Pancreas (tissue), 10 donors: ENCODE results near the gene EIF5AL1. TPM values are rescaled to one million over a fixed set of nuclear protein-coding genes. Genes with fewer than 3 reads are reported as not detected.
"Not testable (repeated sequence)": the region's sequence is repeated elsewhere in the genome, so short reads cannot be mapped to it uniquely, and the experiment has no call there.

Source experiments
- ATAC-seq, 4 donors: fragments of 200-7000 bp; cut with Tn5 transposase; one replicate each; pipeline versions ENCODE4 v1.8.0 to v1.9.1; 2020; ENCODE audit warnings: mild to moderate bottlenecking in 4 of 4, moderate library complexity in 4 of 4
- DNase-seq, 6 donors: peaks; one replicate each; pipeline ENCODE4 v3.0.0-alpha.2; 2020
- FAIRE-seq: peaks from 2 replicates; lab custom pipeline; 2012; peaks lifted over from hg19 to GRCh38; lab: Jason Lieb, UNC
- H3K27ac ChIP-seq, 4 donors: fragments of 200-600 bp; sonication (generic); 1 replicate in 3 of 4; 2 replicates in 1 of 4; pipeline versions ENCODE4 v1.5.0 to v1.8.0; 2020
- H3K27me3 ChIP-seq, 4 donors: fragments of 200-600 bp; one replicate each; pipeline ENCODE4 v1.8.0; 2021
- H3K36me3 ChIP-seq, 3 donors: fragments of 200-600 bp; sonication (generic) in 1 of 3; one replicate each; pipeline versions ENCODE4 v1.5.0 to v1.8.0; 2020 to 2021
- H3K4me1 ChIP-seq, 3 donors: fragments of 200-600 bp; one replicate each; pipeline ENCODE4 v1.8.0; 2021
- H3K4me3 ChIP-seq, 4 donors: fragments of 200-600 bp; sonication (generic) in 2 of 4; one replicate each; pipeline versions ENCODE4 v1.5.0 to v1.8.0; 2020 to 2021
- H3K9me3 ChIP-seq, 4 donors: fragments of 200-600 bp; one replicate each; pipeline ENCODE4 v1.8.0; 2021
- CTCF ChIP-seq, 4 donors: fragments of 200-600 bp; sonication (generic) in 3 of 4; IDR thresholded peaks; one replicate each; pipeline versions ENCODE4 v1.5.0 to v1.8.0; 2021; ENCODE audit warnings: antibody characterized with exemption in 4 of 4
- WGBS, 2 donors: extraction: QIAGEN DNeasy Blood & Tissue Kit; methylation state at CpG; one replicate each; pipeline ENCODE4 v1.1.7; 2013; 5-methylcytosine and 5-hydroxymethylcytosine counted together
- intact Hi-C, 3 donors: fragments of 100-400 bp; cut with DNase I; formaldehyde crosslinking; loops; one replicate each; pipeline versions ENCODE4 v1.11.1 to v1.14.2; 2022
- polyA plus RNA-seq, 2 donors: library from polyadenylated mRNA; stranded (reverse); fragments of 200-250 nt; gene quantifications; one replicate each; pipeline ENCODE4 v1.2.3, GENCODE V29; 2013
- total RNA-seq, 6 donors: library from RNA; stranded (reverse); fragmentation: NEBNext Ultra II Directional in 4 of 6; extraction: Animal tissue kit (Norgen Biotek cat#: 25700) in 4 of 6; gene quantifications; one replicate each; pipeline versions ENCODE4 v1.2.1 to v1.2.4, GENCODE V29; 2021 to 2023
- donor health status: healthy with polysubstance abuse.
- donor health status: DM: no; HTN: no; CAD: no; lungs with moderate emphysema.
- donor health status: DM: no; HTN: no; CAD: no.
- donor health status: control.
- donor health status: control.
- donor health status: Bipolar disorder and iron deficiency.
- donor health status: DM: yes; HTN: yes; CAD: no.
- donor health status: DM: no; HTN: no; CAD: no.
- donor health status: DM: no; HTN: no; CAD: no.
- donor health status: DM: yes; HTN: yes; CAD: no.

EIF5AL1 gene
- total and polyA plus RNA-seq, 8 donors, result 0.05 to 0.44 (median 0.33) TPM; not detected in 1

- H3K4me1 ChIP-seq, H3K36me3 ChIP-seq, H3K9me3 ChIP-seq, FAIRE-seq, H3K4me3 ChIP-seq, H3K27ac ChIP-seq, ATAC-seq, DNase-seq, H3K27me3 ChIP-seq: not testable (repeated sequence)
- 81 to 83% methylated on average over 1 of the region's 1 CpG for WGBS, 2 donors
- intact Hi-C loops, result loop anchor here in 1 of 3 donors (10.0 kb wide), 1 partner anchor 64 kb away; no protein-coding TSS in a partner anchor
Observed at GRCh38 chr10:79540930-79541329, 28.6 kb downstream of the EIF5AL1 start.

- DNase-seq (no peak), ATAC-seq (peak in 3 of 4 donors; percentile 20 to 40 (median 37)), FAIRE-seq (no peak)
- H3K27ac ChIP-seq, result no peak overlapping the region
- no peaks in the 10 kb centered on the region for H3K36me3 ChIP-seq
- intact Hi-C loops, result loop anchor here in 1 of 3 donors (10.0 kb wide), 1 partner anchor 62 kb away; no protein-coding TSS in a partner anchor
- no peaks in the 10 kb centered on the region for H3K27me3 ChIP-seq
- no peaks in the 10 kb centered on the region for H3K9me3 ChIP-seq
- no peaks in the 10 kb centered on the region for H3K4me1 ChIP-seq
- no peak overlapping the region for H3K4me3 ChIP-seq
- no peak for TF ChIP-seq CTCF (IDR thresholded peaks at IDR 0.05)
- WGBS, 2 donors, result 23 to 25% methylated on average over 2 of the region's 2 CpGs
Observed at GRCh38 chr10:79542626-79543025, 30.3 kb downstream of the EIF5AL1 start.

GRCh38 chr10:79544408-79544807, 32.1 kb downstream of the EIF5AL1 start:
- H3K9me3 ChIP-seq, result not testable (repeated sequence)

GRCh38 chr10:79544926-79545659, 32.8 kb downstream of the EIF5AL1 start:
- H3K4me1 ChIP-seq, ATAC-seq, FAIRE-seq, H3K36me3 ChIP-seq, H3K27ac ChIP-seq, H3K27me3 ChIP-seq, H3K4me3 ChIP-seq, H3K9me3 ChIP-seq, DNase-seq: not testable (repeated sequence)
- intact Hi-C loops, result loop anchor here in 1 of 3 donors (10.0 kb wide), 1 partner anchor 60 kb away; no protein-coding TSS in a partner anchor
- 38 to 42% methylated on average over 3 of the region's 3 CpGs for WGBS, 2 donors

More at GRCh38 chr10:79544408-79544807, 32.1 kb downstream of the EIF5AL1 start:
- intact Hi-C loops, result loop anchor here in 1 of 3 donors (10.0 kb wide), 1 partner anchor 60 kb away; no protein-coding TSS in a partner anchor
- ATAC-seq, H3K4me3 ChIP-seq, DNase-seq, H3K27ac ChIP-seq, H3K36me3 ChIP-seq, FAIRE-seq, H3K27me3 ChIP-seq, H3K4me1 ChIP-seq: not testable (repeated sequence)
- WGBS, 2 donors, result 91 to 92% methylated on average over 3 of the region's 3 CpGs

GRCh38 chr10:79547128-79547527, 34.8 kb downstream of the EIF5AL1 start:
- not testable (repeated sequence) for H3K27me3 ChIP-seq, DNase-seq, H3K4me3 ChIP-seq, FAIRE-seq, H3K4me1 ChIP-seq, H3K36me3 ChIP-seq, ATAC-seq, H3K9me3 ChIP-seq, H3K27ac ChIP-seq
- 89 to 92% methylated on average over 2 of the region's 2 CpGs for WGBS, 2 donors
- intact Hi-C loops, result loop anchor here in 1 of 3 donors (10.0 kb wide), 1 partner anchor 58 kb away; no protein-coding TSS in a partner anchor

- Histone ChIP-seq H3K36me3 (no peaks in the 10 kb centered on the region), H3K4me1 (no peaks in the 10 kb centered on the region), H3K27ac (no peak overlapping the region), H3K27me3 (no peaks in the 10 kb centered on the region), H3K9me3 (no peaks in the 10 kb centered on the region), H3K4me3 (no peak overlapping the region)
- ATAC-seq (no peak), DNase-seq (no peak), FAIRE-seq (no peak)
- WGBS, 2 donors, result 74 to 78% methylated on average over 3 of the region's 3 CpGs
- TF ChIP-seq CTCF (IDR thresholded peaks at IDR 0.05), result no peak
- intact Hi-C loops, result loop anchor here in 1 of 3 donors (10.0 kb wide), 1 partner anchor 57 kb away; no protein-coding TSS in a partner anchor
Observed at GRCh38 chr10:79547973-79548372, 35.6 kb downstream of the EIF5AL1 start.
